ENCODE results near the gene AGK. TPM values are rescaled to one million over a fixed set of nuclear protein-coding genes. Genes with fewer than 3 reads are reported as not detected.

AGK gene
- polyA plus RNA-seq, 1 donor (not counting 4 experiments of a cell fraction or from before 2014, with no cell fraction given), result 40.0 TPM

- Histone ChIP-seq H3K36me3 (ENCODE audit: control insufficient read depth in 2 of 2, extremely low read depth in 1 of 2, insufficient read depth in 2 of 2, low read length in 2 of 2) (peaks cover 0 to 2% of the 10 kb centered on the region in 2 experiments), H3K4me2 (ENCODE audit: control insufficient read depth, extremely low read depth, insufficient read depth, low read depth, low read length) (no peak overlapping the region), H3K27ac (ENCODE audit: control insufficient read depth, insufficient read depth, low read length) (no peak overlapping the region), H3K27me3 (ENCODE audit: control insufficient read depth, extremely low read depth, insufficient read depth, low read length) (no peaks in the 10 kb centered on the region), H2AFZ (ENCODE audit: control insufficient read depth, low read length) (no peak overlapping the region), H4K20me1 (ENCODE audit: control insufficient read depth, extremely low read depth, insufficient read depth, low read length) (no peaks in the 10 kb centered on the region), H3K79me2 (ENCODE audit: control insufficient read depth, insufficient read depth, low read length) (no peaks in the 10 kb centered on the region), H3K9me3 (ENCODE audit: control insufficient read depth, low read depth, low read length) (no peaks in the 10 kb centered on the region), H3K4me3 (ENCODE audit: control insufficient read depth in 2 of 3, extremely low read depth in 1 of 3, insufficient read depth in 2 of 3, low read depth in 1 of 3, low read length in 3 of 3) (no peak overlapping the region), H3K9ac (ENCODE audit: control insufficient read depth, extremely low read depth, insufficient read depth, low read length) (no peak overlapping the region), H3K9me1 (ENCODE audit: control insufficient read depth, extremely low read depth, insufficient read depth, low read length) (no peaks in the 10 kb centered on the region), H3K4me1 (ENCODE audit: control insufficient read depth, extremely low read depth, insufficient read depth, low read length) (no peaks in the 10 kb centered on the region)
- TF ChIP-seq CTCF (optimal IDR thresholded peaks at IDR 0.05 in 1 of 3, IDR thresholded peaks at IDR 0.05 in 1 of 3, conservative IDR thresholded peaks at IDR 0.05 in 1 of 3; ENCODE audit: extremely low read depth in 1 of 3, insufficient read depth in 2 of 3, low read length in 3 of 3), result no peak
- TF ChIP-seq EZH2 (IDR thresholded peaks at IDR 0.05; ENCODE audit: low read length), result no peak
- FAIRE-seq (no peak), DNase-seq (ENCODE audit: low read depth, low spot score) (no peak)
- dilution Hi-C loops (cut with MboI; ENCODE audit: extremely low pct_ligation_motif_present, low sequenced_read_pairs), result no loop called here
Measured at GRCh38 chr7:141631525-141631924, 80.3 kb downstream of the AGK start.

- H3K9ac ChIP-seq (ENCODE audit: control insufficient read depth, extremely low read depth, insufficient read depth, low read length), result no peak overlapping the region
- H3K9me1 ChIP-seq (ENCODE audit: control insufficient read depth, extremely low read depth, insufficient read depth, low read length), result no peaks in the 10 kb centered on the region
- H3K27ac ChIP-seq (ENCODE audit: control insufficient read depth, insufficient read depth, low read length), result no peak overlapping the region
- peaks cover 0 to 2% of the 10 kb centered on the region in 2 experiments for H3K36me3 ChIP-seq (ENCODE audit: control insufficient read depth in 2 of 2, extremely low read depth in 1 of 2, insufficient read depth in 2 of 2, low read length in 2 of 2)
- TF ChIP-seq EZH2 (IDR thresholded peaks at IDR 0.05; ENCODE audit: low read length) (no peak), CTCF (optimal IDR thresholded peaks at IDR 0.05 in 1 of 3, IDR thresholded peaks at IDR 0.05 in 1 of 3, conservative IDR thresholded peaks at IDR 0.05 in 1 of 3; ENCODE audit: extremely low read depth in 1 of 3, insufficient read depth in 2 of 3, low read length in 3 of 3) (no peak)
- H4K20me1 ChIP-seq (ENCODE audit: control insufficient read depth, extremely low read depth, insufficient read depth, low read length), result no peaks in the 10 kb centered on the region
- dilution Hi-C loops (cut with MboI; ENCODE audit: extremely low pct_ligation_motif_present, low sequenced_read_pairs), result no loop called here
- no peaks in the 10 kb centered on the region for H3K27me3 ChIP-seq (ENCODE audit: control insufficient read depth, extremely low read depth, insufficient read depth, low read length)
- H3K9me3 ChIP-seq (ENCODE audit: control insufficient read depth, low read depth, low read length), result no peaks in the 10 kb centered on the region
- H3K79me2 ChIP-seq (ENCODE audit: control insufficient read depth, insufficient read depth, low read length), result no peaks in the 10 kb centered on the region
- FAIRE-seq, result no peak
- H2AFZ ChIP-seq (ENCODE audit: control insufficient read depth, low read length), result no peak overlapping the region
- H3K4me1 ChIP-seq (ENCODE audit: control insufficient read depth, extremely low read depth, insufficient read depth, low read length), result peaks cover 3% of the 10 kb centered on the region
- no peak for DNase-seq (ENCODE audit: low read depth, low spot score)
- no peak overlapping the region for H3K4me3 ChIP-seq (ENCODE audit: control insufficient read depth in 2 of 3, extremely low read depth in 1 of 3, insufficient read depth in 2 of 3, low read depth in 1 of 3, low read length in 3 of 3)
- H3K4me2 ChIP-seq (ENCODE audit: control insufficient read depth, extremely low read depth, insufficient read depth, low read depth, low read length), result no peak overlapping the region
Measured at GRCh38 chr7:141634065-141634464, 82.9 kb downstream of the AGK start.

All from keratinocyte (primary cell).